HAP-1 (cell line): ENCODE results near the gene KRTAP5-2.

Experiments
- DNase-seq, 2 experiments: peaks; one replicate each; pipeline ENCODE4 v3.0.0-alpha.2; 2016 to 2020; ENCODE audit warnings: low spot score in 2 of 2
- H3K27me3 ChIP-seq: fragments of 250-450 bp; sonication (Bioruptor Pico); 2 replicates; pipeline ENCODE4 v1.5.1; 2020; ENCODE audit warnings: low read depth, mild to moderate bottlenecking, moderate library complexity
- H3K36me3 ChIP-seq: fragments of 250-450 bp; sonication (Bioruptor Pico); replicated peaks from 2 replicates; pipeline ENCODE4 v1.5.1; 2020; ENCODE audit warnings: mild to moderate bottlenecking
- H3K4me1 ChIP-seq: fragments of 250-450 bp; sonication (Bioruptor Pico); 2 replicates; pipeline ENCODE4 v1.5.1; 2020; ENCODE audit warnings: mild to moderate bottlenecking
- H3K4me3 ChIP-seq: fragments of 250-450 bp; sonication (Bioruptor Pico); 2 replicates; pipeline ENCODE4 v1.5.1; 2020; ENCODE audit warnings: mild to moderate bottlenecking, moderate library complexity
- H3K9me3 ChIP-seq: fragments of 250-450 bp; sonication (Bioruptor Pico); 2 replicates; pipeline ENCODE4 v1.5.1; 2020; ENCODE audit warnings: mild to moderate bottlenecking, moderate library complexity
- in situ Hi-C: fragments of 300-500 bp; cut with MboI; formaldehyde crosslinking; loops from 3 replicates; pipeline ENCODE4 v1.14.3; 2020; ENCODE audit warnings: low sequenced_read_pairs, inconsistent platforms, mixed read lengths

Gene KRTAP5-2

DNA sequence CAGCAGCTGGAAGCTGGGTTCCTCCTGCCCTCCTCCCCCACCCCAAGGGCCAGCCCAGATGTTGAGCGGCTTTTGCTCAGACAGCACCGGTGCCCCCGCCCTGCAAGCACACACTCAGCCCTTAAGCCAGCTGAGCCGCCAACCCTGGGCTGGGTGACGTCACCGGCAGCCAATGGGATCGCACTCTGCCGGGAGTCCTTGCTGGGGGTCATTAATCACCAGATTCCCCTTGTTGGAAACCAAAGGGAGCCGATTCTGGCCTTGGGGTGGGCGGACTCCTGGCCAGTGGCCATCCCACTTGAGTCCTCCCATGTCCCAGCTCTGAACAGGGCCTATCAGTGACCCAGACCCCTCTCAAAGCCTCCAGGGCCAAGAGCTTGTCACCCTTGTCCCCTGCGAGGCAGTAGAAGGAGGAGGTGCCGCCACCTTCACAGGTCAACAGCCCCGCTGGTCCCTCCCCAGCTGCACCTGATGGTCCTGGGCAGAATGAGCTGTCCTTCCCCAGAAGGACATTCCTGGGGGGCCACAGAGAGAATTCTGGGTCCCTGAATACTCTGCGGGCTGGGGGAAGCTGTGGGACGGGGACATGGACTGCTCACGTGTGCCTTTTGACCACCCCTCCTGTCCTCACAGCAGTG, 33.4 kb downstream of the KRTAP5-2 start:
- peak in 1 of 2 experiments; percentile 67 for DNase-seq
- in situ Hi-C loops = no loop called here
- Histone ChIP-seq H3K4me1 (no peaks in the 10 kb centered on the region), H3K36me3 (no peaks in the 10 kb centered on the region), H3K27me3 (no peaks in the 10 kb centered on the region), H3K9me3 (no peaks in the 10 kb centered on the region), H3K4me3 (no peak overlapping the region)

DNA sequence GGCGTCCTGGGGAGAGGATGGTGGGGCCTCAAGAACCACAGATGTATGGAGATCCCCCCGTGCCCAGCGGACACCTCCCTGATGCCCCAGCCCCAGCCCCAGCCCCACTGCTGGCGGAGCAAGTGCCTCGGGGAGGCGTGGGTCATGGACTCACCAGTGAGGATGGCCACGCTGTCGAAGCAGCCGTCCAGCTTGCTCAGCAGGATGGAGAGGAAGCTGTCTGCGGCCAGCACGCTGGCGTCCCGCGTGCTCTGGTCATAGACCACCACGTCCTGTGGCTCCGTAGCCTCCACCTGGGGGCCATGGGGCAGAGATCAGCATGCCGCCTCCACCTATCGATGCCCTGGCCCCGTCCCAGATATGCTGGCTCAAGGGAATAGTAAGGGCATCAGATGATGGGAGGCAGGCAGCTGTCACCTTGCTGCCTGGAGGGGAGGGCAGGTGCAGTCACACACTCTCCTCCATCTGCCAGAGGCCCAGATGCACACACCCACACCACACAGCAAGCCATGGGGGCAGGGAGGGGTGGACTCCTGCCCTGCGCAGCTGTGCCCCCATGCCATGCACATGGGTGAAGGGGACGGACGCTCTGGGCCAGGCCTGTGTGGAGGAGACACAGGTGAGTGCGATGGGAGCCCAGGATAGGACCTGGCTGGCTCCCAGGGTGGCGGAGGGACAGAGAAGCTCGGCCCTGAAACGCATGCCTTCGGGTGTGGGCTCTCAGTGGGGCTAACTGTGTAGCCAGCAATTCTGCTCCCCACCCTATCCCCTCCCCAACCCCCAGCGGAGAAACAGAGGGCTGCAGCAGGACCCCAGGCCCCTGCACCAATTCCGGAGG, 34.2 kb downstream of the KRTAP5-2 start:
- Histone ChIP-seq H3K4me3 (no peak overlapping the region), H3K9me3 (no peaks in the 10 kb centered on the region), H3K27me3 (no peaks in the 10 kb centered on the region), H3K36me3 (no peaks in the 10 kb centered on the region), H3K4me1 (no peaks in the 10 kb centered on the region)
- in situ Hi-C loops = no loop called here
- DNase-seq = no peak

DNA sequence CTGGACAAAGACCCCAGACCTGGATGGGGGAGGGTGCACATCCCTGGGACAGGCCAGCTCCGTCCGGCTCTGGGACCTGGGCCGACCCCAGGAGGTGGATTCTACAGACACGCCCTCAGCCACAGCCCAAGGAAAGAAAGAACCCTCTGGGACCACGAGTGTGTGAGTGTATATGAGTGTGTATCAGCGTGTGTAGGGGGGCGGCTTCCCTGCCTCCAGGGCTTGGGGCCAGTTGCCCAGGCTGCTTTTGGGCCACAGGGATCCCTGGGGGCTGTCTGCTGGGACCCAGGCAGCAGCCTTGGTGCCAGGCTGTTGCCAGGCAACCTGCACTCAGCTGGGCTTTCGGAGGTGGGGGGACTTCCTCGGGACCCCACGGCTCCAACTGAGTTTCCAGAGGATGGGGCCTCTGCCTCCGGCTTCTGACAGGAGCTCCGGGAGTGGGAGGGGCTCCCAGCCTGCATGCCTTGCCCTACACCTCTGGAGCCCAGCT, 34.9 kb downstream of the KRTAP5-2 start:
- no peak overlapping the region for H3K4me3 ChIP-seq
- H3K36me3 ChIP-seq = no peaks in the 10 kb centered on the region
- in situ Hi-C loops = no loop called here
- no peaks in the 10 kb centered on the region for H3K27me3 ChIP-seq
- DNase-seq = no peak
- no peaks in the 10 kb centered on the region for H3K9me3 ChIP-seq
- H3K4me1 ChIP-seq = no peaks in the 10 kb centered on the region

DNA sequence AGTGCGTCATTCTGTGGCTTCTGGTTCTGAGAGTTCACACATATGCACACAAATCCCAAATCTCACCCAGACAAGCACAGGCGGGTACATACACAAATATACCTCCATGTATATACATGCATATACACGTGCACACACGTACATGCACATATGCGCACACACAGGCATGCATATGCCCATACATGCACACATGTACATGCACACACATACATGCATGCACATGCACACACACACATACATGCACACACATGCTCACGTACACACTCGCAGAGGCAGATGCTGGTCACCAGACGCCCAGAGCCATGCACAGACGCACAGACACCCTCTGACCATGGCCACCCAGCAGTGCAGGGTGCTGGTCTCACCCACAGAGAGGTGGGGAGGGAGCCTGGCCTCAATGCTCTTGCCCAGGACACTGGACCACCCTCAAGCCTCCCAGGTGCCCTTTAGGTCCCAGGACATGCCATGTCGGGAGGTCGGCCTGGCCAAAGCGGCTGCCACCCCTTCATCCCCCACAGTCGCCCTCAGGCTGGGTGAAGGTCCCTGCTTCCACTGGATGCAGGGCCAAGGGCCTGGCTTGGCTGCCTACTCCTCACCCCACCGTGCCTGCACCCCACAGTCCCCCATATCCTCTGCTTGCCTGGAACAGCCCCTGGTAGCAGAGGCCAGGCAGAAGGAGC, 35.5 kb downstream of the KRTAP5-2 start:
- H3K36me3 ChIP-seq = no peaks in the 10 kb centered on the region
- H3K9me3 ChIP-seq = no peaks in the 10 kb centered on the region
- H3K4me3 ChIP-seq = no peak overlapping the region
- no peak for DNase-seq
- H3K4me1 ChIP-seq = no peaks in the 10 kb centered on the region
- in situ Hi-C loops = no loop called here
- H3K27me3 ChIP-seq = no peaks in the 10 kb centered on the region

DNA sequence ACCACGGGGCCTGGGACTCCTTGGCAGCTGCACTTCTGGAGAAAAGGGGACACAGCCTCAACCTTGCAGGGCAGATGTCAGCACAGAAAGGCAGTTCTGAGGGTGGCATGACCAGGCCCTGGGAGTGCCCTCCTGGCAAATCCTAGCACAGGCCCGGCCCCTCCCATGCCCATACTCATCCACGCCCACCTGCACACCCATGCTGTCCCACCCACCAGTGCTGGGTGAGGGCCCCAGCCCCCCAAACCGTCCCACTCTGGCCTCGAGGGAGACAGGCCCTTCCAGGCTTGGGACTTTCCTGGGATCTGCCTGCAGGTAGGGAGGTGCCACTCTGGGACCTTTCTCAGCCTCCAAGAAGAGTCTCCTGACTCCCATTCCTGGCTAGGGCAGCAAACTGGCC, 36.1 kb downstream of the KRTAP5-2 start:
- no peaks in the 10 kb centered on the region for H3K9me3 ChIP-seq
- no peak for DNase-seq
- H3K27me3 ChIP-seq = no peaks in the 10 kb centered on the region
- H3K4me1 ChIP-seq = no peaks in the 10 kb centered on the region
- in situ Hi-C loops = no loop called here
- no peaks in the 10 kb centered on the region for H3K36me3 ChIP-seq
- no peak overlapping the region for H3K4me3 ChIP-seq

DNA sequence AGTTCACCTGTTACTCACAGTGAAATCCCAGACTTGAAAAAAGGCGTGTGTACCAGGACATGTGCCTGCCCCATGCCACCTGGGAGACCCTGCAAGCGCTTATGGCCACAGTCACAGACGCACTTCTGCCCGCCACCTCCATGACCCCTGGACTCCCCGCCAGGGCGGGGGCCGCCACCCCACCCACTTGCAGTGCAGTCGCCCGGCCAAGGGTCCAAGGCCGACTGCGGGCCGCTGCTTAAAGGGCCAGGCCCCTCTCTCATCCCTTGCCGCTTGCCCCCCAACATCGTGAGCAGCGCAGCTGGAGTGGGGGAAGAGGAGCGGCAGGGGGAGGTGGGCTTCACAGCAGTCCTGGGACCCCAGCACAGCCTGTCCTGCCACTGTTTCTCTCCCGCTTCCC, 36.8 kb downstream of the KRTAP5-2 start:
- Histone ChIP-seq H3K9me3 (no peaks in the 10 kb centered on the region), H3K4me3 (no peak overlapping the region), H3K27me3 (no peaks in the 10 kb centered on the region), H3K4me1 (no peaks in the 10 kb centered on the region), H3K36me3 (no peaks in the 10 kb centered on the region)
- in situ Hi-C loops = no loop called here
- DNase-seq = no peak

DNA sequence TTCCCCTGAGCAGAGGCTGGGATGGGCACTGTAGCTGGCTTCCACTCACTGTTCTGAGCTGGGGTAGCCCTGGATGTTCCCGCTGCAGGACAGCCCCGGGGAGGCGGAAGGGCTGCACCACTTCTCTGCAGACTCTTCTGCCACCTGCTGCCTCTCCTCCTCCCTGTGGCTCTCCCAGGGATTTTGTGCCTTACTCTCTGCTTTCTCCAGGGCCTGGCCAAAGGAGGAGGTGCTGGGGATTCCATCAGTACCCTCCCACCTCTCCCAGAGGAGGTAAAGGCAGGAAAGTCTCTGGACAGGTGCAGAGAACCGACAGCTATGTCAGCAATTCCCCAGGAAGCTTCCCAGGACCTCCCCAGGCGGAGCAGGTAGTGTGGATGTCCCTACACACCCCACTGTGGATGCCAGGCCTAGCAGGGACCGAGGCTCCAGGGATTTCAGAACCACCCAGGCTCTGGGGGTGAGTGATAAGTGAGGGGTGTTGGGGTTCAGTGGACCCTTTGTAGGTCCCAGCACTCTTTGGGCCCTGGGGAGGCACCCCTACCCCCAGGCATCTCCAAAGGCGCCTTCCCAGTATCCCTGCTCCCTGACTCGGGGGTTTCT, 37.3 kb downstream of the KRTAP5-2 start:
- H3K36me3 ChIP-seq = no peaks in the 10 kb centered on the region
- no peak for DNase-seq
- H3K27me3 ChIP-seq = no peaks in the 10 kb centered on the region
- no peaks in the 10 kb centered on the region for H3K4me1 ChIP-seq
- no peaks in the 10 kb centered on the region for H3K9me3 ChIP-seq
- in situ Hi-C loops = no loop called here
- H3K4me3 ChIP-seq = no peak overlapping the region

DNA sequence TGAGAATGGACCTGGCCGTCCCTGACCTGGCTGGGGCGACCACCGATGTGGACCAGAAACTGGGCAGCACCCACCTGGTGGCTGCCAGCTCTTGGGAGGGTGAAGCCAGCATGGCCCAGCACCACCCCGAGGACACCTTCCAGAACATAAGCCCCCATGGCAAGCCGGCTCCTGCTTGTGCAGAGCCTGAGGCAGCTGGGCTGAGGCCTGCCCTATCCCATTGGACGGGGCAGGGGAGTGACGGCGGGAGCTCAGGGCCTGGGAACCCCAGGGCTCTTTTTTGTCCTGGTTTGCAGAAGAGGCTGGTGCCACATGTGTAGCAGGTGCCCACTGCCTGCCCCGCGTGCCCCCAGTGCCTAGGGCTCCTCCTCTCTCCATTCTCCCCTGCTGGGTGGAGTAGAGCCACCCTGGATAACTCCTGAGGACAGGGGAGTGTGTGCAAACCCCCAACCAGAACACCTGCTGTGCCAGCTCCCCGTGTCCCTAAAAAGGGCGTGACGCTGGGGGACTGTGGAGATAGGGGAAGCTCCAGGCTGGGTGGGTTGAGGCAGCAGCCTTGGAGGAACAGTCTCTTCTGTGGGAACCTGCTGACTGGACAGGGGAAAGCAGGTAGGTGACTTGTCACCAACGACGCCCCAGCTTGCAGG, 38.0 kb downstream of the KRTAP5-2 start:
- no peaks in the 10 kb centered on the region for H3K27me3 ChIP-seq
- H3K9me3 ChIP-seq = no peaks in the 10 kb centered on the region
- in situ Hi-C loops = no loop called here
- no peak for DNase-seq
- no peaks in the 10 kb centered on the region for H3K36me3 ChIP-seq
- no peak overlapping the region for H3K4me3 ChIP-seq
- no peaks in the 10 kb centered on the region for H3K4me1 ChIP-seq

DNA sequence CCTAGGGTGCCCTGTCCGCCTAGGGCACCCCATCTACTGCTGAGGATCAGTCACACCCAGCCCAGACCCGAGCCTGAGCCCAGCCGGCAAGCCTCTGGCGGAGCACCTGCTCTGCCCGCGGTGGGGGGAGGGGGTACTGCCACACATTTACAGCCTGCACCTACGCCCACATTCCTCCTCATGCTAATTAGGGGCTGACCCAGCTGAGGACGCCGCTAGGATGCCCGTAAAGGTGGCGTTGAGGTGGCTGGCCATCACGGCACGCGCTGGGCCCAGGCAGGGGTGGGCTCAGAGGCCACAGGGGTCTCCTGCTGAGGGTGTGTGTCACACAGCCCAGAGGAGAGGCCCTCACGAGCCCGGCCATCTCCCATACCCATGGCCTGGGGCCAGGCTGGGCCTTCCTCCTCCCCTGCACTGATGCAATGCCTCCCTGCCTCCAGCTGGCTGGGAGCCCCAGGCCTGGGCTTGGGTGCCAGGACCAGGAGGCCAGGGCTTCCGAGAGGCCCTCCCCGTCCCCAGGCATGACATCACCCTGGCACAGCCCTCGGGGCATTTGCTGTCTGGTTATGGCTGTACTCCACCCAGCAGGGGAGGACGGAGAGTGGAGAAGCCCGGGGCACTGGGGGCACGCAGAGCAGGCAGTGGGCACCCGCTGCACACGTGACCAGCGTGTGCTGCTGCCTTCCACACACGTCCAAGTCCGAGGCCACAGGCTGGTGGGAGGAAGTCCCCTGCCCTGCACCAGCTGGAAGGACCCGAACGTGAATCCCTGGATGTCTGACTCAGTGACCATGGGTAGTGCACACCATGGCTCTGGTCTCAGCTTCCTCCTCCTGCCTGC, 38.8 kb downstream of the KRTAP5-2 start:
- H3K36me3 ChIP-seq = no peaks in the 10 kb centered on the region
- in situ Hi-C loops = no loop called here

DNA sequence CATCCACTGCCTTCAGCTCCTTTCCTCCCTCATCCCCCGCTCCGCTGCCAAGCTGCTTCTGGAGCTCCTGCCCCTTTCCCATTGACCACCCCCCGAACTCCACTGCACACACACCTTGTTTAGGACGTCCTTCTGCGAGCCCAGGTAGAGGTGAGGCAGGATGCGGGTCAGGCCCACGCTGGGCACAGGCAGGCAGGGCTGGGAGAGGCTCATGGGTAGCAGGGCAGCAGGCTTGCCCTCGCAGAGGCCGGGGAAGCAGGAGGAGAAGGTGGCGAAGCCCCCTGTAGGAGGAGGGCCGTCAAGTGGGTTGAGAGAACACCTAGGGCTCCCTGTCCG, 39.4 kb downstream of the KRTAP5-2 start:
- H3K36me3 ChIP-seq = no peaks in the 10 kb centered on the region
- in situ Hi-C loops = no loop called here
- no peak for DNase-seq
- H3K4me1 ChIP-seq = no peaks in the 10 kb centered on the region
- H3K4me3 ChIP-seq = no peak overlapping the region
- H3K27me3 ChIP-seq = no peaks in the 10 kb centered on the region
- H3K9me3 ChIP-seq = no peaks in the 10 kb centered on the region

More for the DNA sequence above, 38.8 kb downstream of the KRTAP5-2 start:
- no peaks in the 10 kb centered on the region for H3K9me3 ChIP-seq
- H3K27me3 ChIP-seq = no peaks in the 10 kb centered on the region
- no peak for DNase-seq
- H3K4me3 ChIP-seq = no peak overlapping the region
- no peaks in the 10 kb centered on the region for H3K4me1 ChIP-seq

DNA sequence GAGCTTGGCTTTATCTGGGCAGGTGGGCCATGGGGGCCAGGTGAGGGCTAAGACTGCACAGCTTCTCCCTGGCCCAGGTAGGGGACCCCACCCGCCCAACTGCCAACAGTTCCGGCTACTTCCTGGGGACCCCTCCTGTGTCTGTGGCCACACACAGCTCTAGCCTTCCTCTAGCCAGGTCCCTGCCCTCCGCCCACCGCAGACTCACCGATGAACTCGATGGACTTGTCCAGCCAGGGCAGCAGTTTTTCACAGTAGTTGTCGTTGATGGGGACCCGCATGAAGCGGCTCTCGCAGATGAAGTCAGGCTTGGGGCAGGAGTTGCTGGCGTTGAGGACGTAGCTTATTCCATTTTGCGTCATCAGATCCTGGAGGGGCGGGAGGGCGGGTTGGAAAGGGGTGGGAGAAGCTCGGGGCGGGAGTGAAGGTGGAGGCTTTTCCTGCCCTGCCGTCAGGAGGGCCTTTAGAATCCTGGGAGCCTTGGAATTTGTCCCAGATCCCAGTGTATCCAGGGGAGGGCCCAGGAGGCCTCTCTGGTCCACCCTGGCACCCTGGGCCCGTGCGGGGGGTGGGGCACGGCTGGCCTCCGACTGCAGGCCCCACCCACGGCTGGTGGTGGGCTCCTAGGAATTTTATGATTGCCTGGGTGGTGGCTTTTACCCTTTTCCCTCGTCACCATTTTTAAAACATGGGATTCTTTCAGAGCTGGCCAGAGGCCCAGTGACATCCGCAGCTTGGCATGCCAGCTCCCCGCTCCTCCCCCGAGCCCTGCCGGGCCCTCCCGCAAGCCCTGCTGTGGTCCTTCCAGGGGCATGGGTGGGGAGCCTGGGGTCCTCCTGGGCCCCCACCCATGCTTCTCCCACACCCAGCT, 40.0 kb downstream of the KRTAP5-2 start:
- DNase-seq = no peak

More for the DNA sequence above, 40.0 kb downstream of the KRTAP5-2 start:
- no peaks in the 10 kb centered on the region for H3K9me3 ChIP-seq
- no peaks in the 10 kb centered on the region for H3K36me3 ChIP-seq
- no peaks in the 10 kb centered on the region for H3K27me3 ChIP-seq
- no peak overlapping the region for H3K4me3 ChIP-seq
- no peaks in the 10 kb centered on the region for H3K4me1 ChIP-seq
- in situ Hi-C loops = no loop called here
